A673 (cell line): Measurements from ENCODE around the gene B4GALT5. TPM values are rescaled to one million over a fixed set of nuclear protein-coding genes. Genes with fewer than 3 reads are reported as not detected.

Source experiments
- BruUV-seq: library from RNA; stranded (reverse); fragments of 400-500 nt; replicated peaks from 2 replicates; lab custom pipeline; 2021; lab: Mats Ljungman, UMichigan
- CTCF ChIA-PET: fragments of 300-600 bp; sonication (Branson Sonifier 250); formaldehyde crosslinking; loops from one replicate; lab custom pipeline; 2022; ENCODE audit warnings: antibody characterized with exemption; lab: Charles Lee
- POLR2A ChIA-PET: fragments of 300-600 bp; sonication (Branson Sonifier 250); formaldehyde crosslinking; loops from one replicate; lab custom pipeline; 2022; ENCODE audit warnings: antibody characterized with exemption; ENCODE audit not compliant: low non-redundant PET; lab: Charles Lee
- DNase-seq: peaks from one replicate; pipeline ENCODE4 v3.0.0-alpha.2; 2015; ENCODE audit warnings: low spot score
- H3K27ac ChIP-seq: fragments of 200-600 bp; sonication (generic); 2 replicates; pipeline ENCODE4 v1.5.1; 2016; ENCODE audit warnings: mixed run types, low read depth, mild to moderate bottlenecking, mixed read lengths, antibody characterized with exemption, low read length; ENCODE audit not compliant: poor library complexity, severe bottlenecking
- H3K27me3 ChIP-seq: fragments of 200-600 bp; sonication (generic); replicated peaks from 2 replicates; pipeline ENCODE4 v1.6.1; 2017; ENCODE audit warnings: mixed run types, low read depth, mild to moderate bottlenecking, mixed read lengths, antibody characterized with exemption, low read length; ENCODE audit not compliant: insufficient read depth, poor library complexity
- H3K36me3 ChIP-seq: fragments of 200-600 bp; sonication (generic); 2 replicates; pipeline ENCODE4 v1.6.1; 2016; ENCODE audit warnings: mixed run types, mild to moderate bottlenecking, mixed read lengths, antibody characterized with exemption, low read length; ENCODE audit not compliant: insufficient read depth, poor library complexity, severe bottlenecking
- H3K4me1 ChIP-seq: fragments of 200-600 bp; sonication (generic); 2 replicates; pipeline ENCODE4 v1.6.1; 2017; ENCODE audit warnings: mixed run types, mild to moderate bottlenecking, mixed read lengths, antibody characterized with exemption, low read length; ENCODE audit not compliant: insufficient read depth, poor library complexity, severe bottlenecking
- H3K4me3 ChIP-seq: fragments of 200-600 bp; sonication (generic); 2 replicates; pipeline ENCODE4 v1.5.1; 2016; ENCODE audit warnings: low read depth, mixed run types, mild to moderate bottlenecking, mixed read lengths, low read length; ENCODE audit not compliant: poor library complexity, severe bottlenecking
- H3K9me3 ChIP-seq: fragments of 200-600 bp; sonication (generic); 2 replicates; pipeline ENCODE4 v1.6.1; 2016; ENCODE audit warnings: mixed run types, low read depth, mild to moderate bottlenecking, mixed read lengths, antibody characterized with exemption, low read length; ENCODE audit not compliant: poor library complexity, severe bottlenecking
- EZH2 ChIP-seq: fragments of 200-600 bp; sonication (generic); IDR thresholded peaks from 2 replicates; pipeline ENCODE4 v1.6.1; 2017; ENCODE audit warnings: borderline replicate concordance, low read depth, mild to moderate bottlenecking, mixed read lengths, antibody characterized with exemption, low read length; ENCODE audit not compliant: poor library complexity, severe bottlenecking
- intact Hi-C: fragments of 100-400 bp; cut with micrococcal nuclease; formaldehyde crosslinking; loops from one replicate; pipeline ENCODE4 v1.10.0; 2022; ENCODE audit not compliant: unreplicated experiment
- total RNA-seq: library from RNA; stranded (reverse); gene quantifications from 2 replicates; pipeline ENCODE4 v1.2.3, GENCODE V29; 2021
- TF ChIP-seq, protein P1 (sequence below): fragments of 300-800, 200-600 bp; sonication (generic); conservative IDR thresholded peaks from 2 replicates; pipeline ENCODE4 v1.5.1; 2017; ENCODE audit warnings: low read depth, mild to moderate bottlenecking, antibody characterized with exemption, low read length, moderate library complexity, mixed read lengths

Gene B4GALT5
- total RNA-seq, 1 experiment from 2014 or later = 78.0 TPM

DNA sequence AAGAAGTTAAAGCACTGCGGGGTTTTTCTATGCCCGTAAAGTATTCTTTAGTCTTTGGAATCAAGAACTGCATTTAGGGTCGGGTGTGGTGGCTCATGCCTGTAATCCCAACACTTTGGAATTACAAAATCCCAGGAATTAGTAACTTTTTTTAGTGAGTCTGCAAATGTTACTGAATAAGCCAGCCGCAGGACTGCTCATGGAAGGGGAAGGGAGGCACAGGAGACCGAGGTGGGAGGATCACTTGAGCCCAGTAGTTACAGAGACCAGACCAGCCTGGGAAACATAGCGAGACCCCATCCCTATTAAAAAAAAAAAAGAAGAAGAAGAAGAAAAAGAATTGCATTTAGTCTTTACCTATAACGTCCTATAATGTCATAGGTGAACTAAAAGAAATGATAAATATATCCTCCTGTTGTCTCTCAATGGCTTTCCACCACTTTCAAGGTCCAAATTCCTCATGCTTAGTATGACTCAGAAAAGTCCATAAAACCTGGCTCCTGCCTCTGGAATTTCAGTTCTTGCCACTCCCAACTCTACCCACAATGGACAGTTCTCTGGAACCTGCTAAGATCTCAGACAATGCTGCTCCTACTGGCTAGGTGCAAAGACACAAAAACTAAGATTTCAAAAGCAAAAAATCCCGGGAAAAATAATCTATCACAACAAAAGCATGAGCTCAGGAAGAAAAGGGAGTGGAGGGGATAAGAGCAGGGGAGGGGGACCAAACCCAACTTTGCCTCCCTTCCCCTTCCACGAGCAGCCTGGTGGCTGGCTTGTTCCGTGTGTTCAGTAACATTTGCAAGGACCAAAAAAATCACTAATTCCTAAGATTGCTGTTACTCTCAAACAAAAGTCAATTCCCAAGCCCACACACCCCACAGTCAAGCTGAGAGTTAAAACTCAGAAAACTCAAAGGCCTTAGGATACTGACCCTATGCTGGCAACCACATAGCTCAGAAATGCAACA lies 39.0 kb downstream of the B4GALT5 start:
- BruUV-seq = no TSS peak
- peaks cover 75% of the 10 kb centered on the region for H3K4me1 ChIP-seq
- H3K9me3 ChIP-seq = no peaks in the 10 kb centered on the region
- H3K27me3 ChIP-seq = no peaks in the 10 kb centered on the region
- ChIA-PET CTCF (no interaction called here), POLR2A (no interaction called here)
- intact Hi-C loops = no loop called here
- no peak overlapping the region for H3K4me3 ChIP-seq
- DNase-seq = no peak
- no peak overlapping the region for H3K27ac ChIP-seq
- TF ChIP-seq, protein P1, sequence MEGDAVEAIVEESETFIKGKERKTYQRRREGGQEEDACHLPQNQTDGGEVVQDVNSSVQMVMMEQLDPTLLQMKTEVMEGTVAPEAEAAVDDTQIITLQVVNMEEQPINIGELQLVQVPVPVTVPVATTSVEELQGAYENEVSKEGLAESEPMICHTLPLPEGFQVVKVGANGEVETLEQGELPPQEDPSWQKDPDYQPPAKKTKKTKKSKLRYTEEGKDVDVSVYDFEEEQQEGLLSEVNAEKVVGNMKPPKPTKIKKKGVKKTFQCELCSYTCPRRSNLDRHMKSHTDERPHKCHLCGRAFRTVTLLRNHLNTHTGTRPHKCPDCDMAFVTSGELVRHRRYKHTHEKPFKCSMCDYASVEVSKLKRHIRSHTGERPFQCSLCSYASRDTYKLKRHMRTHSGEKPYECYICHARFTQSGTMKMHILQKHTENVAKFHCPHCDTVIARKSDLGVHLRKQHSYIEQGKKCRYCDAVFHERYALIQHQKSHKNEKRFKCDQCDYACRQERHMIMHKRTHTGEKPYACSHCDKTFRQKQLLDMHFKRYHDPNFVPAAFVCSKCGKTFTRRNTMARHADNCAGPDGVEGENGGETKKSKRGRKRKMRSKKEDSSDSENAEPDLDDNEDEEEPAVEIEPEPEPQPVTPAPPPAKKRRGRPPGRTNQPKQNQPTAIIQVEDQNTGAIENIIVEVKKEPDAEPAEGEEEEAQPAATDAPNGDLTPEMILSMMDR = no peak
- no peaks in the 10 kb centered on the region for H3K36me3 ChIP-seq

DNA sequence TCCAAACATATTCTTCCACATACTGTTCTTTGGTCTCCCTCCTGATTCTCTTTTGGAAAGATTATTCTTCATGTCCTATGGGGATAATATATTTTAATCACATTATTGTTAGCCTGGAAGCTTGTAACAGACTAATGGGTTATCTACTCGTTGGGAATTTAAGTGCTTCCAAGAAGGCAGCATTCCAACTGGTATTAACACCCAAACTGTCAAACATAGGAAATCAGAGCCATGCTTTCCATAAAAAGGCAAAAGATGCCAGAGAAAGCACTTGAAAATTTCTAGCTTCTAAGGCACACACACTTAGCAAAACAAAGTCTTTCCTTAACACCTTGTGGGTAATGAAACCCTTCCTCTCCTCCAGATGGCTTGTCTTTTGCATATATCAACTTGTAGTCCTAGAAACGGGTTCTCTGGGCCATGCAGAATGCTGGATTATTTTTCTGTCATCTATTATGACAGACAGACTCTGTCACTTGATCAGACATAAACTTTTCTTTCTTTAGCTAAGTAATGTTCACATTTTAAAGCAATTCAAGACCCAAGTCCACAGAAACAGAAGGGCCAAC lies 41.5 kb downstream of the B4GALT5 start:
- BruUV-seq = no TSS peak
- POLR2A ChIA-PET = no interaction called here
- TF ChIP-seq, protein P1 = no peak
- TF ChIP-seq EZH2 = no peak

DNA sequence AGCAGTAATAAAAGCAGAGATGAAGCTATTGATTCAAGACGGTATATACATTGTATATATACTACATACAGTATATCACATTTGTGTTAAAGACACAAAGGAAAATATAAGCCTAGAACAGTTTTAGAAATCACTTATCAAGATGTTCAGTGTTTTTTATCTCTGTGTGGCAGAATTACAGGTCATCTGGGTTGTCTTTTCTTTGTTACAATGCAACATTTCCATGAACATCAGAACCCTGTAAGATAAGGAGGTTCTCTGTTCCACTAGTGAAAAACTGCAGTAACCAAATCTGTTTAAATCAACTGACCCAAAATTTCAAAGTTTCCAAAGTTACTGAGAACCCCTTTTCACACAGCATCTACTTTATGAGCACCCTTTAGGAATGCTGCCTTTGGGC lies 42.2 kb downstream of the B4GALT5 start:
- H3K27me3 ChIP-seq = no peaks in the 10 kb centered on the region
- H3K36me3 ChIP-seq = no peaks in the 10 kb centered on the region
- BruUV-seq = no TSS peak
- no peaks in the 10 kb centered on the region for H3K9me3 ChIP-seq
- intact Hi-C loops = no loop called here
- no peak overlapping the region for H3K4me3 ChIP-seq
- ChIA-PET CTCF (no interaction called here), POLR2A (no interaction called here)
- DNase-seq = no peak
- peaks cover 68% of the 10 kb centered on the region for H3K4me1 ChIP-seq
- H3K27ac ChIP-seq = no peak overlapping the region
- TF ChIP-seq, protein P1 = no peak
- no peak for TF ChIP-seq EZH2

More for the DNA sequence above, 41.5 kb downstream of the B4GALT5 start:
- Histone ChIP-seq H3K27ac (no peak overlapping the region), H3K36me3 (no peaks in the 10 kb centered on the region), H3K4me3 (no peak overlapping the region), H3K4me1 (peaks cover 72% of the 10 kb centered on the region), H3K27me3 (no peaks in the 10 kb centered on the region), H3K9me3 (no peaks in the 10 kb centered on the region)
- no peak for DNase-seq
- intact Hi-C loops = no loop called here
- CTCF ChIA-PET = no interaction called here
